Glutamatergic neuron (in vitro differentiated cells): ENCODE data around the gene ZBTB7C. TPM values are rescaled to one million over a fixed set of nuclear protein-coding genes. Genes with fewer than 3 reads are reported as not detected.

Source experiments
- DNase-seq: peaks from one replicate; pipeline ENCODE4 v3.0.0; 2022
- H3K27ac Mint-ChIP-seq: one replicate; pipeline ENCODE4 v1.8.0; 2020; ENCODE audit warnings: mild to moderate bottlenecking, mixed read lengths, inconsistent platforms; ENCODE audit not compliant: unreplicated experiment
- H3K27me3 Mint-ChIP-seq: one replicate; pipeline ENCODE4 v1.8.0; 2020; ENCODE audit warnings: mild to moderate bottlenecking, moderate library complexity, mixed read lengths, inconsistent platforms; ENCODE audit not compliant: unreplicated experiment
- H3K36me3 Mint-ChIP-seq: one replicate; pipeline ENCODE4 v1.8.0; 2020; ENCODE audit warnings: mild to moderate bottlenecking, mixed read lengths, inconsistent platforms; ENCODE audit not compliant: unreplicated experiment
- H3K4me1 Mint-ChIP-seq: one replicate; pipeline ENCODE4 v1.8.0; 2020; ENCODE audit warnings: mild to moderate bottlenecking, low read depth, mixed read lengths, inconsistent platforms; ENCODE audit not compliant: unreplicated experiment
- H3K4me3 Mint-ChIP-seq: one replicate; pipeline ENCODE4 v1.8.0; 2020; ENCODE audit warnings: mild to moderate bottlenecking, mixed read lengths, inconsistent platforms; ENCODE audit not compliant: unreplicated experiment
- H3K9me3 Mint-ChIP-seq: one replicate; pipeline ENCODE4 v1.8.0; 2020; ENCODE audit warnings: mild to moderate bottlenecking, moderate library complexity, mixed read lengths, inconsistent platforms; ENCODE audit not compliant: unreplicated experiment
- CTCF ChIP-seq: fragments of 200-600 bp; sonication (generic); IDR thresholded peaks from one replicate; pipeline ENCODE4 v1.5.0; 2021; ENCODE audit not compliant: partially characterized antibody, unreplicated experiment
- total RNA-seq: library from RNA; stranded (reverse); fragmentation: NEBNext Ultra II Directional; extraction: Animal tissue kit (Norgen Biotek cat#: 25700); gene quantifications from one replicate; pipeline ENCODE4 v1.2.1, GENCODE V29; 2021; ENCODE audit not compliant: unreplicated experiment

Gene ZBTB7C
- total RNA-seq, 1 donor from 2014 or later, result 10.6 TPM

- H3K36me3 Mint-ChIP-seq, result no peaks in the 10 kb centered on the region
- H3K27me3 Mint-ChIP-seq, result peaks cover 5% of the 10 kb centered on the region
- H3K4me1 Mint-ChIP-seq, result peaks cover 11% of the 10 kb centered on the region
- peak overlapping the region; percentile 57 for H3K4me3 Mint-ChIP-seq
- H3K27ac Mint-ChIP-seq, result peak overlapping the region; percentile 70
- peaks cover 18% of the 10 kb centered on the region for H3K9me3 Mint-ChIP-seq
- peak; percentile 88 for TF ChIP-seq CTCF
- peak; percentile 82 for DNase-seq
Measured at GRCh38 chr18:48007955-48008701, 401.1 kb downstream of the ZBTB7C start.

- peaks cover 10% of the 10 kb centered on the region for H3K4me1 Mint-ChIP-seq
- no peak for TF ChIP-seq CTCF
- H3K36me3 Mint-ChIP-seq, result no peaks in the 10 kb centered on the region
- H3K9me3 Mint-ChIP-seq, result peaks cover 17% of the 10 kb centered on the region
- H3K27ac Mint-ChIP-seq, result no peak overlapping the region
- no peak for DNase-seq
- H3K27me3 Mint-ChIP-seq, result peaks cover 5% of the 10 kb centered on the region
- H3K4me3 Mint-ChIP-seq, result no peak overlapping the region
Measured at GRCh38 chr18:48007381-48007780, 401.8 kb downstream of the ZBTB7C start.

GRCh38 chr18:48006415-48007175 is 402.6 kb downstream of the ZBTB7C start:
- TF ChIP-seq CTCF, result no peak
- peaks cover 13% of the 10 kb centered on the region for H3K9me3 Mint-ChIP-seq
- H3K36me3 Mint-ChIP-seq, result no peaks in the 10 kb centered on the region
- peak overlapping the region; percentile 49 for H3K4me3 Mint-ChIP-seq
- DNase-seq, result no peak
- H3K27ac Mint-ChIP-seq, result peak overlapping the region; percentile 62
- H3K27me3 Mint-ChIP-seq, result peaks cover 3% of the 10 kb centered on the region
- H3K4me1 Mint-ChIP-seq, result peaks cover 2% of the 10 kb centered on the region

GRCh38 chr18:48004577-48004976 is 404.6 kb downstream of the ZBTB7C start:
- H3K27me3 Mint-ChIP-seq, result no peaks in the 10 kb centered on the region
- DNase-seq, result no peak
- no peak overlapping the region for H3K27ac Mint-ChIP-seq
- H3K4me3 Mint-ChIP-seq, result no peak overlapping the region
- no peaks in the 10 kb centered on the region for H3K4me1 Mint-ChIP-seq
- H3K9me3 Mint-ChIP-seq, result peaks cover 9% of the 10 kb centered on the region
- no peaks in the 10 kb centered on the region for H3K36me3 Mint-ChIP-seq
- no peak for TF ChIP-seq CTCF
